ENCODE data around the gene STKLD1.
A peak's percentile ranks its signal among the peaks of the same experiment; 100 is the strongest.
"Not testable (repeated sequence)": the region's sequence is repeated elsewhere in the genome, so short reads cannot be mapped to it uniquely, and the experiment has no call there.

STKLD1 gene

GRCh38 chr9:133389025-133389557 lies 12.9 kb downstream of the STKLD1 start:
- no peak for DNase-seq

DNA sequence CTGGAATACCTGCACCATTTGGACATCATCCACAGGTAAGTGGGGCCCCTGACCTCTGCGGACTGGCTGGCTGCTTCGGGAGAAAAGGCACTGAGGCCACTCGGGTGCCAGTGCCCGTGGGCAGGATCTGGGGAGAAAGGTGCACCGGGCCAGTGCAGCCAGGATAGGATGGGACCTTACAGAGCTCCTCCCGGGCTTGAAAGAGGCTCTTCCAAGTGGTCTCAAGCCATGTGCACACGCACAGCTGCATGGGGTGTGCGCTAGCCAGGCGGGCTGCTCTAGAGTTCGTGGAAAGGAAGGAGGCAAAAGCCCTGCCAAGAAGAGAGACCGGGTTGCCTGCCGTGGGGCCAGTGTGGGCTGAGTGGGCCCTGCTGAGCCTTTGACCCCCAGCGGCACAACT lies 13.4 kb downstream of the STKLD1 start:
- no peak for DNase-seq

DNA sequence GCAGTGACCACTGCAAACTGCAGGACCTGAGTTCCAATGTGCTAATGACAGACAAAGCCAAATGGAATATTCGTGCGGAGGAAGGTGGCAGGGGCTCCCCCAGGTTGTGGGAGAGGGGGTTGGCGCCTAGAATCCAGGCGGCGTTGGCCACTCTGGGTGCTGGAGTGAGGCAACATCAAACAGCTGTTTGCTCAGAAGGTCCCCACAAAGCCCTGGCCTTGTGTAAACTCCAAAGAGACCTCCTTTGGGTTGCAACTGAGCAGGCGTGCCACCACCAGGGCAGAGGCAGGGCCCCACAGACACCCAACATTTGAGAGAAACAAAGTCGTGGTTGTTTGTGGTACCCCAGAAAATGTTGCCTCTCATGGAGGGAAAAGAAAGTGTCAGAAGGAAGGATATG lies 14.5 kb downstream of the STKLD1 start:
- no peak for DNase-seq

DNA sequence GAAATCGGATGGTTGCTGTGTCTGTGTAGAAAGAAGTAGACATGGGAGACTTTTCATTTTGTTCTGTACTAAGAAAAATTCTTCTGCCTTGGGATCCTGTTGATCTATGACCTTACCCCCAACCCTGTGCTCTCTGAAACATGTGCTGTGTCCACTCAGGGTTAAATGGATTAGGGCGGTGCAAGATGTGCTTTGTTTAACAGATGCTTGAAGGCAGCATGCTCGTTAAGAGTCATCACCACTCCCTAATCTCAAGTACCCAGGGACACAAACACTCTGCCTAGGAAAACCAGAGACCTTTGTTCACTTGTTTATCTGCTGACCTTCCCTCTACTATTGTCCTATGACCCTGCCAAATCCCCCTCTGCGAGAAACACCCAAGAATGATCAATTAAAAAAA lies 15.3 kb downstream of the STKLD1 start:
- DNase-seq: not testable (repeated sequence)

GRCh38 chr9:133392308-133392707 lies 16.1 kb downstream of the STKLD1 start:
- DNase-seq: not testable (repeated sequence)

- DNase-seq: no peak
Measured at GRCh38 chr9:133393399-133393798, 17.2 kb downstream of the STKLD1 start.

- DNase-seq: no peak
Measured at GRCh38 chr9:133394687-133395271, 18.6 kb downstream of the STKLD1 start.

DNA sequence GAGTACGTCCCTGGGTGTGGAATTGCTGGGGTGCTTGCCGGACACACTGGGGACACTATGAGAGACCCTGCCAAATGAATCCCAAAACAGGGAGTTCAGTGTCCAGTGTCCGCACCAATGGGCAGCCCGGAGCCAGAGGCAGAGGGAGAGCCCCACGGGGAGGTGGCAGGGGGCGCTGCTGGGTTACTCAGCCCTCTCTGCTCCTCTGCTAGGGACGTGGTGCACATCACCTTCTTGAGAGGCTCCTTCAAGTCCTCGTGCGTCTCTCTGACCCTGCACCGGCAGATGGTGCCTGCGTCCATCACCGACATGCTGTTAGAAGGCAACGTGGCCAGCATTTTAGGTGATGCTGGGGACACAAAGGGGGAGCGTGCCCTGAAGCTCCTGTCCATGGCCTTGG lies 20.8 kb downstream of the STKLD1 start:
- DNase-seq: no peak

DNA sequence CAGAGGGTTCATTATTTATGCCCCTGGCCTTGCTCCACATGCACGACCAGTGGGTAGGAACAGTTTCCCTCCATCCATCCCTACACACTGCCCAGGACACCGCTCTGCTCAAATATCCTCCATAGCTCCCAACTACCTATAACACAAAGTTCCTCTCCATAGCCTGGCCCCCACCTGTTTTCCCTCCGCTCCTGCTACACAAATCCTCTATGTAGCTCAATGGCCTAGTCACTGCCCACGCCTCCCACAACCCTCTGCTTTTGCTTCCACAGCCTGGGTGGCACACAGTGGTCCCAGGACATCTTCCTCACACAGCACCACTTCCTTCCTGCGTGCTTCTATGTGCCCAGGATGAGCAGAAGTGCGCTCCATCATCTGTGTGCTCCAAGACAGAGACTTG lies 21.2 kb downstream of the STKLD1 start:
- DNase-seq: no peak

- DNase-seq: no peak
Measured at GRCh38 chr9:133397895-133398294, 21.7 kb downstream of the STKLD1 start.

DNA sequence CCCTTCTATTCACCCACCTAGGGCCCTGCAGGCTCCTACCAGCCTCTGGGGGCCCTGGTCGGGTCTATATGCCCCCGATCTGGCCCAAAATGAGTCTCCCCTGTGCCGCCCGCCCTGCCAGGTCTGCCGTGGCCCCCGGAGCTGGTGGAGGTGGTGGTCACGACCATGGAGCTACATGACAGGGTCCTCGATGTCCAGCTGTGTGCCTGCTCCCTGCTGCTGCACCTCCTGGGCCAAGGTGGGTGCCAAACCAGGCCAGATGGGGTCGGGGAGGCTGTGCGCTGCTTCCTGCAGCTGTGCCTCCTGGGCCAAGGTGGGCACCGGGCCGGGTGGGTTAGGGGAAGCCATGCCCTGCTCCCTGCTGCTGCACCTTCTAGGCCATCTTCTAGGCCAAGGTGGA lies 24.1 kb downstream of the STKLD1 start:
- no peak for DNase-seq

DNA sequence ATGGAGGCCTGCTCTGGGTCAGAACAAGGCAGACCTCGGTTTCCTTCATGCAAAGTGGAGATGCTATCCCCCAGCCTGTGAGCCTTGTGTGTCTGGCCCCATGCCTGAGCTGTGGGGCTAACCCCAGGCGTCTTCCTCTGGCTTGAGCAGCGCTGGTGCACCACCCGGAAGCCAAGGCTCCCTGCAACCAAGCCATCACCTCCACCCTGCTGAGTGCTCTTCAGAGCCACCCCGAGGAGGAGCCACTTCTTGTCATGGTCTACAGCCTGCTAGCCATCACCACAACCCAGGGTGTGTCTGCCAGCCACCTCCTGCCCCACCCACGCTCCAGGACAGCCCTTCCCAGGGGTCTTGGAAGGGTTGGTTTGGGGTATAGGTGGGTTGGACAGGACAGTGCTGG lies 25.4 kb downstream of the STKLD1 start:
- no peak for DNase-seq

GRCh38 chr9:133402689-133403088 lies 26.5 kb downstream of the STKLD1 start:
- DNase-seq: no peak

DNA sequence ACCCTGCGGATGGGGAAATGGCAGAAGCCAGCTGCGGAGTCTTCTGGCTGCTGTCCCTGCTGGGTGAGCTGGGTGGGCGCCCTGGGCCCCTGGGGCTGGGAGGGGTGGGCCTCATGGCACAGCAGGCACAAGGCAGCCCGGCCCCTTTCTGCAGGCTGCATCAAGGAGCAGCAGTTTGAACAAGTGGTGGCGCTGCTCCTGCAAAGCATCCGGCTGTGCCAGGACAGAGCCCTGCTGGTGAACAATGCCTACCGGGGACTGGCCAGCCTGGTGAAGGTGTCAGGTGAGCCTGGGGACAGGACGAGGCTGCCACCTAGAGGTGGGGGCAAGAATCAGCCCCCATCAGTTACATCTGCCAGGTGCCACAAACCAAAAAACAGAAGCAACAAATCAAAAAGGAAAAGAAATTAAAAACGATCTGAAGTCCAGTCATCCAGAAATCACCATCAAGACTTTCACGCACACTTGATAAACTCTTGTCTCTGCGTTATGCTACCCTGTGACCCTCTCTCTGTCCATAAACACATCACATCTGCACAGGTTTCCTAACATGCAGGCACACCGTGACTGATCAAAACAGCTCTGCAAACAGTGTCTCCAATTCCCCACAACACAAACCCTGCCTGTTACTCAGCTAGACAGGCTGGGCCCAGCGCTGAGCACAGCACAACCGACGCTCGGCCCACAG lies 27.7 kb downstream of the STKLD1 start:
- no peak for DNase-seq

GRCh38 chr9:133404454-133405002 lies 28.4 kb downstream of the STKLD1 start:
- no peak for DNase-seq

DNA sequence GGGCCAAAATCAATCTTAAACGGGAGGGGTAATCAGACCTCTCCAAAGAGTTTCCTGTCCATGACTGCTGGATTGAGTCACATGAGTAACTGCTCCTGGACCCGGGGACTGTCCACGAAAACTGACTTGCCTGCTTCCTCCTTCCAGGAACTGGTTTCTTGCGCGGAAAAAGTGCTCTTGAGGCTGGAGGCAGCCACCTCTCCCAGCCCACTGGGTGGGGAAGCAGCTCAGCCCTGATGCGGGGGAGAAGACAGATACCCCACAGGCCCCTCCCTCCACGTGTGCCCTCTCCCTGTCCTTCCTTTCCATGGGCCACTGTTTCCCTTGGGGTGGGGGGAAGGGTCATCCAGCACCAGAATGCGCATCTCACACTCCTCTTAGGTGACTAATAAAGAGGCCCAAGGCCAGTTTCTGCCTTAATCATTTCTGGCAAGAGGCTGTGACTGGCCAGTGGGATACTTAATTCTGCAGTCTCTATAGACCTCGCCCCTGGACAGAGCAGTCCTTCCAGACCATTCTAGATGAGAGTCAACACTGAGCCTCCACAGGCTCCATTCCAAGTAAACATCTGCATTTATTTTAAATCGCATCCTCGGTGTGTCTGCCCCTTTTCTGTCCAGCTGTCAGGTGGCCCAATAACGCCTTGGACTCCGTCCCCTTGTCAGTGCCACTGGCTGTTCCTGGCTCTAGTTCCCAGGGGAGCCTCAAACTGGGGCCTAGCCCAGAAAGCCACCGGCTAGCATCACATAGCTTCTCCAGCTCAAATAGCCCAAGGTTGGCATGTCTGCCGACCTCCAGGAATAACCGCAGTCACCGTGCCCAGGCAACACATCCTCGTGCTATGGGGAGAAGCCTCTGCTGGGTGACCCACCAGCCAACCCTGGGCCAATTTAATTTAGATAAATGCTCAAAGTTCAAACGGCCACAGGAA lies 29.6 kb downstream of the STKLD1 start:
- no peak for DNase-seq

- DNase-seq: peak; percentile 60
Measured at GRCh38 chr9:133406480-133407307, 30.5 kb downstream of the STKLD1 start.

DNA sequence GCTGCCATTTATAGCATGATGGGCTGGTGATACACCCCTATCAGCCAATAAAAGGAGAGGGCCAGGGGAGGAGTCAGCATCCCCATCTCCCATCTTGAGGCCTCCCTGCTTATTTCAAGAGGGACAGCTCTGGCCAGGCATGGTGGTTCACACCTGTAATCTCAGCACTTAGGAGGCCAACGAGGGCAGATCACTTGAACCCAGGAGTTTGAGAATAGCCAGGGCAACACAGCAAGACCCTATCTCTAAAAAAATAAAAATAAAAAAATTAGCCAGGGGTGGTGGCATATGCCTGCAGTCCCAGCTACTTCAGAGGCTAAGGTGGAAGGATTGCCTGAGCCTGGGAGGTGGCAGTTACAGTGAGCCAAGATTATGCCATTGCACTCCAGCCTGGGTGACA lies 31.9 kb downstream of the STKLD1 start:
- DNase-seq: no peak

DNA sequence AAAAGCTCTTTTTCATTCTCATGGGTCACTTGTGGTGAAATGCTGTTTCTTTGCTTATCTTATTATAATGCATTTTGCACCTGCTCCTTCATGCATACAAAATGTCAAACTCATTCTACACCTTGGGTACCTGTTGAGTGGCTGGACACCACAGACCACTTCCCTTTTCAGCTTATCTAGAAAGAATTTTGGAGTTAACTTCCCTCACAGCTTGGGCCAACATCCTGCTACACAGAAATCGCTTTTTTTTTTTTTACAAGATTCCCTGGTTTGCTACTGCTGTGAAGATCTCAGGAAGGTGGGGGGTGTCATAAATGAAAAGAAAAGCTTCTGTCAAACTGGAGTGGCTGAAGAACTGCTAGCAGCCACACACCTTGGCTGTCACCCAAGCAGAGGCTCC lies 39.0 kb downstream of the STKLD1 start:
- DNase-seq: no peak

- DNase-seq: peak; percentile 89
Measured at GRCh38 chr9:133417541-133418461, 41.6 kb downstream of the STKLD1 start, which contains the start of gene REXO4. Gene REXO4, minus strand, starts transcription at chr9:133418010. Its CDS starts 166 bp downstream, at chr9:133417844.

GRCh38 chr9:133419005-133419404 lies 42.8 kb downstream of the STKLD1 start:
- no peak for DNase-seq

All from fibroblast of skin of right quadriceps (primary cell).